ENCODE data around the gene PSMA8.
"Not testable (repeated sequence)": the region's sequence is repeated elsewhere in the genome, so short reads cannot be mapped to it uniquely, and the experiment has no call there.

The PSMA8 gene

GRCh38 chr18:26238718-26239117 lies 105.0 kb downstream of the PSMA8 start:
- not testable (repeated sequence) for DNase-seq

- DNase-seq: not testable (repeated sequence)
Observed at GRCh38 chr18:26242392-26242791, 108.7 kb downstream of the PSMA8 start.
